Astrocyte (in vitro differentiated cells and primary cell): Measurements from ENCODE around the gene GSTCD. TPM values are rescaled to one million over a fixed set of nuclear protein-coding genes. Genes with fewer than 3 reads are reported as not detected.

Experiments used
- DNase-seq: peaks from one replicate; pipeline ENCODE4 v3.0.0-alpha.2; 2010; ENCODE audit warnings: low read depth
- FAIRE-seq: peaks from 2 replicates; lab custom pipeline; 2011; peaks lifted over from hg19 to GRCh38; lab: Jason Lieb, UNC
- H2AFZ ChIP-seq: 2 replicates; pipeline ENCODE4 v1.6.0; 2012; ENCODE audit warnings: low read depth, low read length, inconsistent platforms
- H3K27ac ChIP-seq: 2 replicates; pipeline ENCODE4 v1.5.1; 2011; ENCODE audit warnings: low read depth, low read length, inconsistent platforms
- H3K27me3 ChIP-seq: 2 replicates; pipeline ENCODE4 v1.6.0; 2011; ENCODE audit warnings: low read length, inconsistent platforms; ENCODE audit not compliant: insufficient read depth
- H3K36me3 ChIP-seq: 2 replicates; pipeline ENCODE4 v1.5.1; 2011; ENCODE audit warnings: low read length, inconsistent platforms; ENCODE audit not compliant: insufficient read depth
- H3K4me1 ChIP-seq: 2 replicates; pipeline ENCODE4 v1.5.1; 2011; ENCODE audit warnings: low read length, inconsistent platforms; ENCODE audit not compliant: insufficient read depth
- H3K4me2 ChIP-seq: 2 replicates; pipeline ENCODE4 v1.6.0; 2012; ENCODE audit warnings: low read length, inconsistent platforms
- H3K4me3 ChIP-seq: 2 replicates; pipeline ENCODE4 v1.5.1; 2011; ENCODE audit warnings: low read depth, mild to moderate bottlenecking, low read length, inconsistent platforms; ENCODE audit not compliant: insufficient read depth
- H3K79me2 ChIP-seq: 2 replicates; pipeline ENCODE4 v1.6.0; 2012; ENCODE audit warnings: mild to moderate bottlenecking, low read length, inconsistent platforms; ENCODE audit not compliant: insufficient read depth
- H3K9ac ChIP-seq: 2 replicates; pipeline ENCODE4 v1.6.0; 2012; ENCODE audit warnings: mild to moderate bottlenecking, low read length, inconsistent platforms
- H3K9me3 ChIP-seq: 2 replicates; pipeline ENCODE4 v1.5.1; 2012; ENCODE audit warnings: low read depth, mild to moderate bottlenecking, low read length, inconsistent platforms; ENCODE audit not compliant: insufficient read depth
- H4K20me1 ChIP-seq: 2 replicates; pipeline ENCODE4 v1.6.0; 2012; ENCODE audit warnings: low read length, inconsistent platforms; ENCODE audit not compliant: insufficient read depth
- H3K27ac Mint-ChIP-seq: one replicate; pipeline ENCODE4 v1.8.0; 2021; ENCODE audit warnings: mild to moderate bottlenecking, mixed read lengths; ENCODE audit not compliant: unreplicated experiment
- H3K27me3 Mint-ChIP-seq: one replicate; pipeline ENCODE4 v1.8.0; 2021; ENCODE audit warnings: low read depth, mixed read lengths; ENCODE audit not compliant: unreplicated experiment
- H3K36me3 Mint-ChIP-seq: one replicate; pipeline ENCODE4 v1.8.0; 2021; ENCODE audit warnings: low read depth, mixed read lengths; ENCODE audit not compliant: unreplicated experiment
- H3K4me1 Mint-ChIP-seq: one replicate; pipeline ENCODE4 v1.8.0; 2021; ENCODE audit warnings: low read depth, mixed read lengths; ENCODE audit not compliant: unreplicated experiment
- H3K4me3 Mint-ChIP-seq: one replicate; pipeline ENCODE4 v1.8.0; 2021; ENCODE audit warnings: mild to moderate bottlenecking, moderate library complexity, mixed read lengths; ENCODE audit not compliant: unreplicated experiment
- H3K9me3 Mint-ChIP-seq: one replicate; pipeline ENCODE4 v1.8.0; 2021; ENCODE audit warnings: mild to moderate bottlenecking, mixed read lengths; ENCODE audit not compliant: unreplicated experiment
- EZH2 ChIP-seq: IDR thresholded peaks from 2 replicates; pipeline ENCODE4 v1.6.1; 2012; ENCODE audit warnings: mild to moderate bottlenecking, low read length, inconsistent platforms; ENCODE audit not compliant: insufficient read depth
- total RNA-seq: library from RNA; stranded (reverse); gene quantifications from 2 replicates; pipeline ENCODE4 v1.2.1, GENCODE V29; 2021
- TF ChIP-seq, protein P1 (sequence below): IDR thresholded peaks from 2 replicates; pipeline ENCODE4 v1.5.1; 2011; ENCODE audit warnings: low read depth, mild to moderate bottlenecking, inconsistent platforms, low read length, moderate library complexity; ENCODE audit not compliant: insufficient read depth

GSTCD gene
- total RNA-seq, 1 donor from 2014 or later, result 12.3 TPM

DNA sequence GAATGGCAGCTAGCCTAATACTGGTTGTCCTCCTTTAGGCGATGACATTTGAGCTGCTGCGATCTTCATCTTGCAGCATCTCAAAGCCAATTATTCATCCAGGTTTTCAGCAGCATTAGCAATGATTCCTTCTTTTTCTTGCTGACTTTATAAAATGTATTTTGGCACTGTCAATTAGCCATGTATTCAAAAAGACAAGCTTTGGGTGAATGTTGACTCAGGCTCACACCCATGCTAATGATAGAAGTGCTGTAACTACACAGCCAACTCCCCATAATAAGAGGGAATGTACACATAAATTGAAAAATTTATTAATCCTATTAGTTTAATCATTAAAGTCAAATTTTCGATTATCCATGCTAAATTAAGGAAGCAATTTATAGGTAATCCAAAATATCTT, 162.4 kb downstream of the GSTCD start:
- Mint-ChIP-seq H3K9me3 (no peaks in the 10 kb centered on the region), H3K27ac (no peak overlapping the region), H3K4me1 (no peaks in the 10 kb centered on the region), H3K4me3 (no peak overlapping the region), H3K27me3 (peaks cover 8% of the 10 kb centered on the region), H3K36me3 (no peaks in the 10 kb centered on the region)
- no peak overlapping the region for H3K27ac ChIP-seq
- no peak for DNase-seq
- H4K20me1 ChIP-seq, result no peaks in the 10 kb centered on the region
- no peak for TF ChIP-seq EZH2
- TF ChIP-seq, protein P1, sequence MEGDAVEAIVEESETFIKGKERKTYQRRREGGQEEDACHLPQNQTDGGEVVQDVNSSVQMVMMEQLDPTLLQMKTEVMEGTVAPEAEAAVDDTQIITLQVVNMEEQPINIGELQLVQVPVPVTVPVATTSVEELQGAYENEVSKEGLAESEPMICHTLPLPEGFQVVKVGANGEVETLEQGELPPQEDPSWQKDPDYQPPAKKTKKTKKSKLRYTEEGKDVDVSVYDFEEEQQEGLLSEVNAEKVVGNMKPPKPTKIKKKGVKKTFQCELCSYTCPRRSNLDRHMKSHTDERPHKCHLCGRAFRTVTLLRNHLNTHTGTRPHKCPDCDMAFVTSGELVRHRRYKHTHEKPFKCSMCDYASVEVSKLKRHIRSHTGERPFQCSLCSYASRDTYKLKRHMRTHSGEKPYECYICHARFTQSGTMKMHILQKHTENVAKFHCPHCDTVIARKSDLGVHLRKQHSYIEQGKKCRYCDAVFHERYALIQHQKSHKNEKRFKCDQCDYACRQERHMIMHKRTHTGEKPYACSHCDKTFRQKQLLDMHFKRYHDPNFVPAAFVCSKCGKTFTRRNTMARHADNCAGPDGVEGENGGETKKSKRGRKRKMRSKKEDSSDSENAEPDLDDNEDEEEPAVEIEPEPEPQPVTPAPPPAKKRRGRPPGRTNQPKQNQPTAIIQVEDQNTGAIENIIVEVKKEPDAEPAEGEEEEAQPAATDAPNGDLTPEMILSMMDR, result no peak
- no peak overlapping the region for H3K9ac ChIP-seq
- no peak overlapping the region for H3K4me2 ChIP-seq
- FAIRE-seq, result no peak
- H3K36me3 ChIP-seq, result no peaks in the 10 kb centered on the region
- no peaks in the 10 kb centered on the region for H3K4me1 ChIP-seq
- H3K9me3 ChIP-seq, result no peaks in the 10 kb centered on the region
- H3K79me2 ChIP-seq, result no peaks in the 10 kb centered on the region
- no peak overlapping the region for H2AFZ ChIP-seq
- no peaks in the 10 kb centered on the region for H3K27me3 ChIP-seq
- H3K4me3 ChIP-seq, result no peak overlapping the region

DNA sequence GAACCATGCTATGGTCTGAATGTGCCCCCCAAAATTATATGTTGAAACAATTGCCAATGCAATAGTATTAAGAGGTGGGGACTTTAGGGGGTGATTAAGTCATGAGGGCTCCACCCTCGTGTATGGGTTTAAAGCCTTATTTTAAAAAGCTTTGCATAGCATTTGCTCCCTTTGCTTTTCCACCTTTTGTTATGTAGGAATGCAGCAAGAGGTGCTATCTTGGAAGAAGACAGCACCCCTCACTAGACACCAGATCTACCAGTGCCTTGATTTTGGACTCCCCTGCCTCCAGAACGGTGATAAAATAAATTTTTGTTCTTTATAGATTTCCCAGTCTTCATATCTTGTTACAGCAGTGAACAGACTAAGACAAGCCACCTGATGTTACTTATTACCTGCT, 163.4 kb downstream of the GSTCD start:
- no peak overlapping the region for H3K4me2 ChIP-seq
- Mint-ChIP-seq H3K9me3 (no peaks in the 10 kb centered on the region), H3K27me3 (peaks cover 8% of the 10 kb centered on the region), H3K36me3 (no peaks in the 10 kb centered on the region), H3K27ac (no peak overlapping the region), H3K4me3 (no peak overlapping the region), H3K4me1 (no peaks in the 10 kb centered on the region)
- H3K36me3 ChIP-seq, result no peaks in the 10 kb centered on the region
- H4K20me1 ChIP-seq, result no peaks in the 10 kb centered on the region
- TF ChIP-seq, protein P1, result no peak
- no peak for TF ChIP-seq EZH2
- DNase-seq (no peak), FAIRE-seq (no peak)
- H3K27ac ChIP-seq, result no peak overlapping the region
- no peak overlapping the region for H3K9ac ChIP-seq
- H3K79me2 ChIP-seq, result no peaks in the 10 kb centered on the region
- H3K9me3 ChIP-seq, result no peaks in the 10 kb centered on the region
- H3K4me3 ChIP-seq, result no peak overlapping the region
- no peak overlapping the region for H2AFZ ChIP-seq
- no peaks in the 10 kb centered on the region for H3K27me3 ChIP-seq
- no peaks in the 10 kb centered on the region for H3K4me1 ChIP-seq

DNA sequence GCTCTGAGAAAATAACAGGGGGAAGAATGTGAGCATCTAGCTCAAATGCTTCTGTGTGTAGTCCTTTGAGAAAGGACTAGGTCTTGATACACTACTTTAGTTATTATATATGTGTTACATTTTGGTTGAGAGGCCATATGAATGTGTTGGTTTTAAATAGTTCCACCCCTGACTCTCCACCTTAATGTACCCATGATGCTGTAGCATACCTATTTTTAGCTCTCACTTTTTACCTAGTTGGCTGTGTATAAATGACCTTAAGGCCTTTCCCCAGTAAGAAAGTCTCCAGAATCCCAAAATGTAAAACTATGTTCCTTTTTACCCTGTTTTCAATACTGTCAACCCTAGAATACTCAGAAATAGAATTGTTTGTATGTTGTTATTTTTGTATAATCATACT, 166.6 kb downstream of the GSTCD start:
- no peaks in the 10 kb centered on the region for H3K36me3 ChIP-seq
- H3K4me2 ChIP-seq, result no peak overlapping the region
- no peak overlapping the region for H3K27ac ChIP-seq
- H2AFZ ChIP-seq, result no peak overlapping the region
- no peaks in the 10 kb centered on the region for H3K4me1 ChIP-seq
- no peaks in the 10 kb centered on the region for H4K20me1 ChIP-seq
- no peak overlapping the region for H3K27ac Mint-ChIP-seq
- H3K27me3 ChIP-seq, result no peaks in the 10 kb centered on the region
- H3K4me1 Mint-ChIP-seq, result no peaks in the 10 kb centered on the region
- no peaks in the 10 kb centered on the region for H3K36me3 Mint-ChIP-seq
- FAIRE-seq (no peak), DNase-seq (no peak)
- H3K9me3 Mint-ChIP-seq, result peaks cover 4% of the 10 kb centered on the region
- peaks cover 8% of the 10 kb centered on the region for H3K27me3 Mint-ChIP-seq
- H3K4me3 ChIP-seq, result no peak overlapping the region
- TF ChIP-seq, protein P1, result no peak
- TF ChIP-seq EZH2, result no peak
- H3K4me3 Mint-ChIP-seq, result no peak overlapping the region
- no peak overlapping the region for H3K9ac ChIP-seq
- H3K9me3 ChIP-seq, result no peaks in the 10 kb centered on the region
- H3K79me2 ChIP-seq, result no peaks in the 10 kb centered on the region
